ENCODE measurements around the gene ZNF26.

The ZNF26 gene

DNA sequence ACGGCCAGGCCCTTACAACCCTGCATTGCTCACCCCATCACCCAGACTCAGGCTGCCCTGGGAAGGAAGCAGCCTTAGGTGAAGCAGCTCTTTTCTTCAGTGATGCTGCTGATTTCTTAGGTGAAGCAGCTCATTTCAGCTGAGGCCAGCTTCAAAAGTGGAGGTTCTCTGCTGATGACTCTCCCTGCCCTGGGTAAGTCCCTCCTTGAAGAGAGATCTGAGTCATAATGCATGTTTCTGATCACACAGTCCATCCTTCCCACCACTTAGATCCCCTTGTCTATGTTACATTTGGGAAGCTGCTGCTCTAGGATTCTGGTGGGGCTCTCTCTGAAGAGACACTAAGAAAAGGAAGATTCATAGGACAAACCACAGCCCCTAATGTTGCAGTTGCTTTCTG is 77.4 kb downstream of the ZNF26 start:
- DNase-seq = no peak

DNA sequence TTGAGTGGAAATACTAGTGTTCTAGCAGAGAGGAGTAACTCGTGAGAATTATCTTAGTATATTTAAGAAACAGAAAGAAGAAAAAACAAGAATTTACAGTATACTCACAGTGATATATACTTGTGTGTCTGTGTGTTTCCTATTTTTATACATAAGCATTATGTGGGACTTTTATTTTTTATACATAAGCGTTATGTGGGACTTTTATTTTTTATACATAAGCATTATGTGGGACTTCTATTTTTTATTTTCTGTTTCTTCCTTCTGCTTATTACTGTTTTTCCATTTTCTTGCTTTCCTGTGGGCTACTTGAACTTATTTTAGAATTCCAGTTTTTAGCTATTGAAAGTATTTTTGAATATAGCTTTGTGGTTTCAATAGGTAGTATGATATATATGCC is 87.7 kb downstream of the ZNF26 start:
- no peak for DNase-seq

Data from NCI-H510A treated with DMSO at 0.1 percent for 48 hours (cell line).